ENCODE results near the gene AMFR. TPM values are rescaled to one million over a fixed set of nuclear protein-coding genes. Genes with fewer than 3 reads are reported as not detected.

Gene AMFR
- total and polyA plus RNA-seq, 2 of the 8 experiments (the other 6 are each of a cell fraction or from before 2014, with no cell fraction given), result 18.6 to 21.7 TPM

DNA sequence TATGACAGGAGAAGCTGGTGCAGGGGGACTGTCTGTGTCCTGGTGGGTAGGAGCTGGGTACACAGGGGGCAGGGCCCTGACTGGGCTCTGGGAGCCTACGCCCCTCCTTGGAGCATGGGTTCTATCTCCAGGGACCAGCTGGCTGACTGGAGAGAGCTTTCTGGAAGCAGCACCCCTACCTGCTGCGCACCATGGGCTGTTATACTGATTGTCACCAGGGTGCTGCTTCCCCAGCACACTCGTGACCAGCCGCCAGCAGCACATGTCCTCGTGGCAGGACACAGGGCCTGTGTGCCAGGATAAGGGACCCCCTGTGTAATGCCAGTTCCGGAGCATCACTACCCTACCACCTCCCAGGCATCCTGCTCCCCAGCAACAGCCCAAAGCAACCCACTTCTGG is 106.0 kb downstream of the AMFR start:
- POLR2A ChIA-PET (ENCODE audit: partially characterized antibody), result interaction anchor here (2.5 kb wide), 1 partner anchor 38 kb away, joined by 6 read pairs; no protein-coding TSS in a partner anchor
- TF ChIP-seq GABPA (IDR thresholded peaks at IDR 0.05; ENCODE audit: borderline replicate concordance, insufficient read depth, low read length) (no peak), E2F6 (IDR thresholded peaks at IDR 0.05) (no peak), TAF1 (IDR thresholded peaks at IDR 0.05; ENCODE audit: low read depth, low read length) (no peak), NRF1 (IDR thresholded peaks at IDR 0.05; ENCODE audit: low read depth, low read length) (no peak), RFX5 (IDR thresholded peaks at IDR 0.05; ENCODE audit: borderline replicate concordance, low read depth, low read length) (no peak), TBP (IDR thresholded peaks at IDR 0.05; ENCODE audit: low read depth, low read length) (no peak), YY1 (IDR thresholded peaks at IDR 0.05; ENCODE audit: low read depth, low read length) (no peak), POLR2AphosphoS5 (IDR thresholded peaks at IDR 0.05; ENCODE audit: low read depth, low read length) (no peak), SAP30 (IDR thresholded peaks at IDR 0.05; ENCODE audit: insufficient read depth, insufficient replicate concordance, low read length) (no peak), SP4 (IDR thresholded peaks at IDR 0.05; ENCODE audit: low read length) (no peak)
- TF ChIP-seq, protein P1, sequence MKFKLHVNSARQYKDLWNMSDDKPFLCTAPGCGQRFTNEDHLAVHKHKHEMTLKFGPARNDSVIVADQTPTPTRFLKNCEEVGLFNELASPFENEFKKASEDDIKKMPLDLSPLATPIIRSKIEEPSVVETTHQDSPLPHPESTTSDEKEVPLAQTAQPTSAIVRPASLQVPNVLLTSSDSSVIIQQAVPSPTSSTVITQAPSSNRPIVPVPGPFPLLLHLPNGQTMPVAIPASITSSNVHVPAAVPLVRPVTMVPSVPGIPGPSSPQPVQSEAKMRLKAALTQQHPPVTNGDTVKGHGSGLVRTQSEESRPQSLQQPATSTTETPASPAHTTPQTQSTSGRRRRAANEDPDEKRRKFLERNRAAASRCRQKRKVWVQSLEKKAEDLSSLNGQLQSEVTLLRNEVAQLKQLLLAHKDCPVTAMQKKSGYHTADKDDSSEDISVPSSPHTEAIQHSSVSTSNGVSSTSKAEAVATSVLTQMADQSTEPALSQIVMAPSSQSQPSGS (IDR thresholded peaks at IDR 0.05; ENCODE audit: low read length), result no peak

More for the DNA sequence above, 106.0 kb downstream of the AMFR start:
- Histone ChIP-seq H3K4me2 (ENCODE audit: insufficient read depth in 1 of 2, low read depth in 2 of 2, low read length in 2 of 2) (no peak overlapping the region), H2AFZ (ENCODE audit: low read length) (no peak overlapping the region), H3K4me1 (replicated peaks in 1 of 4; ENCODE audit: control insufficient read depth in 3 of 4, insufficient read depth in 4 of 4, low read length in 3 of 4) (peaks cover 0 to 4% (median 3%) of the 10 kb centered on the region in 4 experiments; a peak in 2 of 7 replicates), H3K79me2 (ENCODE audit: control insufficient read depth in 1 of 2, insufficient read depth in 2 of 2, low read length in 2 of 2) (no peaks in the 10 kb centered on the region), H3K36me3 (ENCODE audit: control insufficient read depth in 2 of 4, insufficient read depth in 4 of 4, low read length in 3 of 4) (no peaks in the 10 kb centered on the region), H3K27me3 (replicated peaks in 1 of 4; ENCODE audit: control insufficient read depth in 3 of 4, extremely low read depth in 1 of 4, insufficient read depth in 3 of 4, low read length in 3 of 4) (peaks cover 0 to 5% (median 0%) of the 10 kb centered on the region in 4 experiments; a peak in 2 of 7 replicates), H2BK15ac (ENCODE audit: low read length) (no peak overlapping the region), H4K8ac (ENCODE audit: extremely low read depth, insufficient read depth, low read length) (no peak overlapping the region), H3K27ac (ENCODE audit: low read depth, low read length) (no peak overlapping the region), H4K20me1 (replicated peaks in 1 of 2; ENCODE audit: control insufficient read depth in 1 of 2, insufficient read depth in 2 of 2, low read length in 2 of 2) (peaks cover 0 to 4% of the 10 kb centered on the region in 2 experiments), H2AK5ac (ENCODE audit: low read depth, low read length) (no peak overlapping the region), H2BK5ac (ENCODE audit: low read depth, low read length) (no peak overlapping the region), H3K9me3 (ENCODE audit: insufficient read depth in 2 of 2, low read depth in 1 of 2, low read length in 1 of 2) (no peaks in the 10 kb centered on the region), H2BK120ac (replicated peaks; ENCODE audit: low read depth, low read length) (no peak overlapping the region), H3K79me1 (ENCODE audit: low read depth, low read length) (no peaks in the 10 kb centered on the region), H3K4ac (replicated peaks; ENCODE audit: insufficient read length, low read depth, low read length) (no peak overlapping the region), H3K23ac (ENCODE audit: insufficient read length) (no peak overlapping the region), H2BK12ac (ENCODE audit: low read depth, low read length) (0 out of 2 replicates have a peak overlapping the region, but pooled peaks have one; percentile 17), H3K4me3 (ENCODE audit: extremely low read depth in 1 of 4, insufficient read depth in 2 of 4, low read depth in 3 of 4, low read length in 4 of 4) (no peak overlapping the region), H3K14ac (ENCODE audit: insufficient read length) (no peak overlapping the region), H3K9ac (replicated peaks in 1 of 4; ENCODE audit: extremely low read depth in 1 of 4, low read depth in 3 of 4, low read length in 3 of 4) (no peak overlapping the region), H4K5ac (ENCODE audit: insufficient read length, low read depth, low read length) (no peak overlapping the region), H3K23me2 (ENCODE audit: low read depth, low read length) (no peaks in the 10 kb centered on the region), H3K18ac (ENCODE audit: extremely low read depth, low read length) (no peak overlapping the region), H4K91ac (replicated peaks; ENCODE audit: insufficient read length, low read length) (no peak overlapping the region), H2BK20ac (ENCODE audit: low read length) (no peak overlapping the region), H3K56ac (replicated peaks; ENCODE audit: insufficient read length, low read depth, low read length) (no peak overlapping the region)
- FAIRE-seq (no peak), DNase-seq (ENCODE audit: low read depth in 1 of 2, low spot score in 2 of 2) (no peak)
- WGBS, 2 experiments (ENCODE audit: extremely low coverage in 1 of 2, insufficient coverage in 1 of 2, insufficient read length in 1 of 2, insufficient replicate concordance in 2 of 2, low coverage in 1 of 2, low lambda C conversion rate in 2 of 2, missing lambda C conversion rate in 1 of 2), result 85% methylated on average over 6 of the region's 6 CpGs; no CpG with 5 or more reads in 1 of the 2 experiments
- CTCF ChIA-PET (ENCODE audit: partially characterized antibody), result interaction anchor here (0.9 to 6.2 kb wide), 31 partner anchors 9 to 855 kb away, joined by 3 to 61 read pairs (median 6); no protein-coding TSS in a partner anchor
